Measurements from ENCODE around the gene ZNF3.

The ZNF3 gene

DNA sequence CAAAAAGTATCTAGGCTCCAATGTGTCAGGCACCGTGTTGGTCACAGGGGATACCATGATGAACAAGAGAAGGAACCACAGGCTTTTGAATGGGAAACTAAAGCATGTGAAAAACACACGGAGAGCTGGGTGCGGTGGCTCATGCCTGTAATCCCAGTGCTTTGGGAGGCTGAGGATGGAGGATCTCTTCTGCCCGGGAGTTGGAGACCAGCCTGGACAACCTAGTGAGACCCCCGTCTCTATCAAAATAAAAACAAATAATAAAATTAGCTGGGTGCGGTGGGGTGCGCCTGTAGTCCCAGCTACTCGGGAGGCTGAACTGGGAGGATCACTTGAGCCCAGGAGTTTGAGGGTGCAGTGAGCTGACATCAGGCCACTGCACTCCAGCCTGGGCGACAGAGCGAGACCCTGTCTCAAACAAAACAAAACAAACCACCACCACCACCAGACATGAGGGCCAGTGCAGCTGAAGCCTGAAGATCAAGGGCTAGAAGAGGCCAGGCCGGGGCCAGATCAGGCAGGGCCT lies 6.6 kb upstream of the ZNF3 start:
- no peak for DNase-seq

DNA sequence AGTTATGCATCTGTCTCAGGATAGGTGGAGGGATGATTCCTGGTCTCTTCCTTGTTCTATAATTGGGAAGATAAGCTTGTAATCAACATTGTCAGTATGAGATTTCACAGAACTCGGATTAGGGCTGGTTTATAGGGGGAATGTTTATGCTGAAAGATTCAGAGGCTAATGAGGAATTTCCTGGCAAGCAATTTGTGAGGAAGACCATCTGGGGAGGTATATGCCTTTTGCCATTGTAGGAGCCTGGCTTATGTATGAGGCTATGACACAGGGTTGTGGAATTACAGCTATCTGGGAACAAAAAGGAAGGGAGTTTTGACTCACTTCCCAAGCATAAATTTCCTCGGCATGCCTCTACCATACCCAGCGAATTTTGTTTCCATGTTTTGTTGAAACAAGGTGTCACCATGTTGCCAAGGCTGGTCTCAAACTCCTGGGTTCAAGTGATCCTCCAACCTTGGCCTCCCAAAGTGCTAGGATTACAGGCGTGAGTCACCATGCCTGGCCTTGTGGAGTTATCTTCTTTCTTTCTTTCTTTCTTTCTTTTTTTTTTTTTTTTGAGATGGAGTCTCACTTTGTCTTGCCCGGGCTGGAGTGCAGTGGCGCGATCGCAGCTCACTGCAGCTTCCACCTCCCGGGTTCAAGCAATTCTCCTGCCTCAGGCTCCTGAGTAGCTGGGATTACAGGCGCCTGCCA lies 5.7 kb upstream of the ZNF3 start:
- DNase-seq = no peak

DNA sequence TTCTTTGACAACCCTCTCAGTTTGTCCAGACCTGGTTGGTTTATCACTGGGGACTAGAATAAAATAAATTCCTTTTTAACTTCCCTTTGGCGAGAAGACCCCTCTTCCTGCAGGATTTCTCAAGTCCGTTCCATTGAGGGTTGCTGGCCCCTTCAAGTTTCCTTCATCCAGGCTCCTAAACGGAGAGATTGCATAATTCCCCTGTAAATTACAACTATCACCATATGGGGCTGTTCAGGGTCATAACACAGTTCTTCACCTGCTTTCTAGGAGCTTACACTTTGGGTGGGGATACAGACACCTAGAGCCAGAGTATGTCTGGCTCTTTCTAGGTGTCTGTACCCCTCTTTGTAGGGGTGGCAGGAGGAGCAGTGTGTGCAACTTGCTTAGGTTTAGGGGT lies 4.0 kb upstream of the ZNF3 start:
- DNase-seq = no peak

DNA sequence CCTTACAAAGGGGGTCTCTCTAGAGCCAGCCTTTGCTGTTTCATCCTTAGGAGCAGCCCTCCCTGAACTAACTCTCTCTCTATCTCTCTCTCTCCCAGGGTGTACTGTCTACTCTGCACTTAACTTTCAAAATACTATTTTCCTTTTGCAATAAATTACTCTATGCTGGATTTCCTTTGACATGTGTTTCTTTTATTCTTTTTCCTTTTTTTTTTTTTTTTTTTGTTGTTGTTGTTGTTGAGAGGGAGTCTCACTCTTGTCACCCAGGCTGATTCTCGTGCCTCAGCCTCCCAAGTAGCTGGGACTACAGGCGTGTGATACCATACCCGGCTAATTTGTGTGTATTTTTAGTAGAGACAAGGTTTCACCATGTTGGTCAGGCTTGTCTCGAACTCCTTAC lies 1.5 kb upstream of the ZNF3 start:
- no peak for DNase-seq

DNA sequence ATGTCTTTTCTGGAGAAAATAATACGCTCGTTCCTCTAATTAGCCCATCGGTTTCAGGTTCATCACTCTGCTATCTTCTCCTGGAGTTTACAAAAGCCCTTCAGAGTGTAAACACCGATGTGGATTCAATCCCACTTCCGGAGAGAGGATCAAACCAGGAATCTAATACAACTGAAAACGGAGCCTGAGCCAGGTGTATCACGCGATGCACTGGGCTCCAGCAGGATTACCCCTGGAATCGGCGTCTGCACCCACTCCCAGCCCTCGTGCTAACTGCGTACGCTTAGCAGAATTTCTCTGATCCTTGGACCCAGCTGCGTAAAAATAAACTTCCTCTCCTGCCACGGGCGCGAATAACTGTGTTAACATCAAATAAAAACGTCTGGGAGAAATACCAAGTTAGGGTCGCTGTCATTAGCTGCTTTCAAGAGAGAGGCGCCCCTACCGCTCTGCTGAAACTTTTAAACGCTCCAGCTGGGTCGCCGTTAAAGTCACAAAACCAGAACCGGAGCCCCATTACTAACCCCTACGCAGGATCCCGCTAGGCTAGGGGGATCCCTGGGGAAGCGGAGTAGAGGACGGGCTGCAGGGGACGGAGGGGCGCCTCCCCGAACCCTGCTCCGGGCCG lies 502 bp downstream of the ZNF3 start:
- no peak for DNase-seq

DNA sequence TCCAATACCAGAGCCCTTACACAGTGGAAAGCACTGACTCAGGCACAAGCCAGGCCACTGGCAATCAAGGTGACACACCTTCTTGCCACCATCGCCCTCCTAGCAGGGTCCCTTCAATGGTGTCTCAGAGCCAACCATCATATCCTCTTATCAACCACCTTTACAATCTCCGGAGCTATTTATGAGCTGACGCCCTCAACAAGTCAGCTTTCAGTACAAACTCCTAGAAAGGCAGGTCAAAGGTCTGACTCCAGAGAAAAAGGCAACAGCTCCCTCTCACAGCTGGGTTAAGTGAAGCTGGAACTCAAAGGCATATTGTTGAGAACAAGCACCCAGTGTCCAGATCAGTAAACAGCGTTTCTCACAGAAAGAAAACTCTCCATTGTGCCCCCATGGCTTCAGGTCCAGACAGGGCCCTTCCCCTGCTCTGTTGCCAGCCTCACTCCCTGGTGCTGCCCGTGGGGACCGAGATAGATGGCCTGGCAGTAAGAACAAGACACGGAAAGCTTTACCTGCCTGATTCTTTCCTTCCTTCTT lies 2.4 kb downstream of the ZNF3 start:
- no peak for DNase-seq

DNA sequence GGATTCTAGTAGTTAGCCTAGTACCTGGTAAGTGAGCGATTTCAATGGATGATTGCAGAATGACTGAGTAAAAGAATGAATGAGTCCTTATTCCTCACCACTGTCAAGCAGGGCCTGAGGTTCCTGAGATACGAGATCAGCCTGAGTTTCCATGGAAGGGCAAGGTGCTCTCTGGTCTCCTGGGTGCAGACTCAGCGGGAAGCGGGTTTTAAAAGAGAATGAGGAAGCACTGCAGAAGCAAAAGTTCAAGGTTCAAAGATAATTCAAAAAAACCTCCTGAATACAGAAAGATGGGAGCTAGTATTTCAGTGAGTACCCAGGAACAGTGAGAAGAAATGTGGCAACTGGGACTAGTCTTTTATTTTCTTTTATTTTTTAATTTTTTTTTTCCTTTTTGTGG lies 4.3 kb downstream of the ZNF3 start:
- no peak for DNase-seq

DNA sequence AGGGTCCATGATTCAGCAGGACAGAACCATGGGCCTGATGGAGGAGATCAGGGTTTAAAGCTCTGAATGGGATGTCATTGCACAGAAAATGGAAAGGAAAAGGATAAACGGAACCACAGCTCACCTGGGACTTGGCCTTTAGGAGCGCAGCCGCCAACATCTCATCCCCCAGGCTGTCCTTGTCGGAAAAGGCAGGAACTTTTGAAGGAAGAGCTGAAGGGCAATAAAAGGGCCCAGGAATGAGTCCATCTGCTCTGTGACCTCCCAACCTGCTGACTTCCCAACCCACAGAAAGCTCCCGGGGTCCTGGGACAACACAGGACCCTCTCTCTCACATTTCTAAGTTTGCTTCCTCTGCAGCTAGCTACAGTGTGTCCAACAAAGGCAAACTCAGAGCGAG lies 6.1 kb downstream of the ZNF3 start:
- DNase-seq = no peak

DNA sequence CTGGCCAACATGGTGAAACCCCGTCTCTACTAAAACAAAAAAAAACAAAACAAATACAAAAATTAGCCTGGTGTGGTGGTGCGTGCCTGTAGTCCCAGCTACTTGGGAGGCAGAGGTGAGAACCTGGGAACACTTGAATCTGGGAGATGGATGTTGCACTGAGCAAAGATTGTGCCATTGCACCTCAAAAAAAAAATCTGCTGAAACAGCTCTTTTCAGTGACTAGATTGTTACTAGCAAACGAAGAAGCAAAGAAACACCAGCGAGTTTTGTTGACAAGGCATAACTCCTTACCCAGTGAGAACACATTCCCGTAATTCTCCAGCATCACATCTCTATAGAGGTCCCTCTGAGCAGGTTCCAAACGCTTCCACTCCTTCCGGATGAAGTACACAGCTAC lies 6.7 kb downstream of the ZNF3 start:
- no peak for DNase-seq

DNA sequence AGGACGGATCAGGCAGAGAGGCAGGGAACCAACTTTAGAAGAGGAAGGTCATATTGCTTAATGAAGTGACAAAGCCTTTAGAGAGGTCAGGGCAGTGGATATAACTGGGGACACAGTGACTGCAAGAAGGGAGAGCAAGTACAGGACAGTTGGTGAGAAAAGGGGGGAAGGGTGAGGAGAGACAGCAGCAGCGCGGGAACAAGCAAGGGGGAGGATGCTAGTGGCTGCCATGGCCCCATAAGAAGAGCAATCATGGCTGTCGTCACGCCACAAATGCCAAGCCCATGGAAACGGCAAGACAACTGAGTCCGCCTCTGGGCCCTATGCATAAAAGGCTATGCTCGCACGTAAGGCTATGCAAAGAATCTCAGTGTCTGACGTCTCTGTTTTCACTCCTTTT lies 9.1 kb downstream of the ZNF3 start:
- no peak for DNase-seq

DNA sequence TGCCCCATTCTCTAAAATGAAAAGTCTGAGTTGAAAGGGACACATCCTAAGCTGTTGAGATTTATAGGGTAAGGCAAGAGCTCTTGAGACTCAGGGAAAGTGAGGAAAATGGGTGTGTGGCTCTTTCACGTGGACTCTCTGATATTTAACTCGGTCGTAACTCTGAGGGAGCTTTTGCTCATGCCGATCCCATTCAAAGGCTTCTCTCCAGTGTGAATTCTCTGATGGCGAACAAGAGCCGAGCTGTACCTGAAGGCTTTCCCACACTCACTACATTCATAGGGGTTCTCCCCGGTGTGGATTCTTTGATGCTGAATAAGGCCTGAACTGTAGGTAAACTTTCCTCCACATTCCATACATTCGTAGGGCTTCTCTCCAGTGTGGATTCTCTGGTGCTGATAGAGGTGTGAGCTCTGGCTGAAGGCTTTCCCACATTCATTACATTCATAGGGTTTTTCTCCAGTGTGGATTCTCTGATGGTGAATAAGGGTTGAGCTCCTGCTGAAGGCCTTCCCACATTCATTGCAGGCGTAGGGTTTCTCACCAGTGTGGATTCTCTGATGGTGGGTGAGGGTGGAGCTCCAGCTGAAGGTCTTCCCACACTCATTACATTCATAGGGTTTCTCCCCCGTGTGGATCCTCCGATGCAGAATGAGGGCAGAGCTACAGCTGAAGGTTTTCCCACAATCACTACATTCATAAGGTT lies 10.4 kb downstream of the ZNF3 start:
- no peak for DNase-seq

DNA sequence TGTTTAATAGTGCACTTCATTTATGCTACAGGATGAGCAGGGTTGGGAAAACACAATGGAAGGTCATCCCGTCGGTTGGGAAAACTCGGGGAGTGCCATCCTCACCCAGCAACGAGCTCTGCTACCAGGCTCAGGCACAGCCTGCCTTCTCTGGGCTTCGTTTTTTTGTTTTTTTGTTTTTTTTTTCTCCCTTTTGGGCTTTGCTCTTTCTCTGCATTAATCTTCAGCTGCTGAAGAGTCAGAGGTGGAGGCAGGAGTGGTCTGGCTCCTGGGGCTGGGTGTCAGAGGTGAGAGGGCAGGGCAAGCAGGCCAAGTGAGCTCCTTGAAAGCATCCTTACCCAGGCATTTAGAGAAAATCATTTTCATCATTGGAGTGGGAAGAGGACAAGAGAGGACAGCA lies 11.5 kb downstream of the ZNF3 start:
- no peak for DNase-seq

DNA sequence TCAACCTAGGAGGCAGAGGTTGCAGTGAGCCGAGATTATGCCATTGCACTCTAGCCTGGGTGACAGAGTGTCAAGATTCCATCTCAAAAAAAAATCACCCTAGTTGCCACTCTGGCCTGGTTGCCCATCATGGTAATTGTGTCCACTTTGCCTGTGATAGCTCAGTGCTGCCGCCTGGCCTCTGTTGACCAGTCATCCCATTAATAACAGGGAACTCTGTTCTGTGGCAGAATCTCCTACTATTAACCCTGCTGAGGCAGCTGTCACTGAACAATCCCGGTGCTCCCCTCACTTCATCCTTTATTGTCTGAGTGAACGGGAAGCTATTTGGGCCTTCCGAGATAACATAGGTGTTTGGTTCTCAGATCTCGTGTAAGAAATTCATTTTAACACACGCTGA lies 14.6 kb downstream of the ZNF3 start:
- DNase-seq = no peak

DNA sequence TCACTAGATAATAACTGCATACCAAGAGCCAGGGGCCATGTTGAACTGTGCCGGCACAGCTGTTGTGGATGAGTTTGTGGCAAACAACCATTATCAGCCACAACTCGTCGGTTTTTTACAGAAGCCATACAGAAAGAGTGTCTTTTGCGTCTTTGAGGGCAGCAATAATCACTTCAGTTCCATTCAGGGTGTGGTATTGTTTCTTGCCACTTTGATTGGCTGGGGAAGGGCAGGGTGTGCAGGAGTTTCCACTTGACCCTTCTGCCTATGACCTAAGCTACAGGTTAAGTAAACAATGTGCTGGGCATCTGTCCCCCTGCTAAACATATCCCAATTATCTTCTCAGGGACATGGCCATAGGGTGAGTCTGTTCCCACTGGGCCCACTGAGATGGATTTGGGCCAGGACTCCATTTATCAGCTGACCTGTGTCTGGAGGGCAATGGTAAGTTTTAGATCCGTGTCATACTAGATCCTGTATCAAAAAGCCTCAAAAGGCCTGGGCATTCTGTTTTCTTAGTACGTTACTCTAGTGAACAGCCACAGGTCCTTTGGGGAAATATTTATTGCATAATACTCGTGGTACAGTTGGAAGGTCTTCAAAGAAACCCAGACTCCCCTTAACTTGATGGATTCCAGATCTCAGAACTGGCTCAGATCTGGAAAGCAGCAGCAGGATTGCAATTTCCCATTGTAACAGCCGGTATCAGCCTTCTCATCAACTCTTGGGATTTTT lies 15.9 kb downstream of the ZNF3 start:
- DNase-seq = no peak

DNA sequence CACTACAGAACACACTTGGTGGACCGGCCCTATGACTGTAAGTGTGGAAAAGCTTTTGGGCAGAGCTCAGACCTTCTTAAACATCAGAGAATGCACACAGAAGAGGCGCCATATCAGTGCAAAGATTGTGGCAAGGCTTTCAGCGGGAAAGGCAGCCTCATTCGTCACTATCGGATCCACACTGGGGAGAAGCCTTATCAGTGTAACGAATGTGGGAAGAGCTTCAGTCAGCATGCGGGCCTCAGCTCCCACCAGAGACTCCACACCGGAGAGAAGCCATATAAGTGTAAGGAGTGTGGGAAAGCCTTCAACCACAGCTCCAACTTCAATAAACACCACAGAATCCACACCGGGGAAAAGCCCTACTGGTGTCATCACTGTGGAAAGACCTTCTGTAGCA lies 17.4 kb downstream of the ZNF3 start:
- DNase-seq = no peak

DNA sequence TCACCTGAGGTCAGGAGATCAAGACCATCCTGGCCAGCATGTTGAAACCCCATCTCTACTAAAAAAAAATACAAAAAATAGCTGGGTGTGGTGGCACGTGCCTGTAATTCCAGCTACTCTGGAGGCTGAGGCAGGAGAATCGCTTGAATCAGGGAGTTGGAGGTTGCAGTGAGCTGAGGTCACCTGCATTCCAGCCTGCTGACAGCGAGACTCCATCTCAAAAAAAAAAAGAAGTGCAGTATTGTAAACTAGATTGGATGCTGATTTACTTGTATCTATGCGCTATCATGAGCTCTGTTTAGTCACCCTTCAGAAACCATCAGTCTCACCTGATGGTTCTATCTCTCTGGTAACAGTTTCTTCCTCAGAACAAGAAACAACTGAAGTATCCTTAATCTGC lies 18.1 kb downstream of the ZNF3 start:
- DNase-seq = no peak

DNA sequence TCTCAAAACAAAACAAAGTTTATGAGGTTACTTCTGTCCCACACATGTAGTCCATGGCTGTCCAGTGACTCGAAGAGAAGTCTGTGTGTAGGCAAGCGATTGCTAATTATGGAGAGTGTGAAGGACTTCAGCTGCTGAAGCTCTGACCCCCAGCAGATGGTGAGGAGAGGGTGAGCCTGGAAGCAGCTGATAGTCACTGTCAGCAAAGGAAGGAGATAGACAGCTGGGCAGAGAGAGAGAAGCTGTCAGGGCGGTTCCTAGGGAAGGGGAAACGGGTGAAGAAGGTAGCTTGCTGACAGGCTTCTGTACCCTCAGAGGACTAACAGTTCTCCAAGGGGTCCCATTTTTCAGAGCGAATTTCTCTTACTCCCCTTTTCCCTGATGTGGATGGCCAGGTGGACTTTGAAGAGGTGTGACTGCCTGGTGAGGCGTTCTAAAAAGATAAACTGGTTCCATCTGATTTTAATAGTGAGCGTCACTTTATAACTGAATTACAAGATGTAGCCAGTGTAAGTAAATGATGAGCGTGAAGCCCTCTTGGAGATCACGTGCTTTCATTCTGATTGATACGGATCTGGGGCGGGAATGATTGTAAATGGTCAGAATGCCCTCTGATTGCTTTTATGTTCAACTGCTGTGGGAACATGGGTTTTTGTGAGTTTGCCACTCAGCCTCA lies 19.9 kb downstream of the ZNF3 start:
- no peak for DNase-seq

DNA sequence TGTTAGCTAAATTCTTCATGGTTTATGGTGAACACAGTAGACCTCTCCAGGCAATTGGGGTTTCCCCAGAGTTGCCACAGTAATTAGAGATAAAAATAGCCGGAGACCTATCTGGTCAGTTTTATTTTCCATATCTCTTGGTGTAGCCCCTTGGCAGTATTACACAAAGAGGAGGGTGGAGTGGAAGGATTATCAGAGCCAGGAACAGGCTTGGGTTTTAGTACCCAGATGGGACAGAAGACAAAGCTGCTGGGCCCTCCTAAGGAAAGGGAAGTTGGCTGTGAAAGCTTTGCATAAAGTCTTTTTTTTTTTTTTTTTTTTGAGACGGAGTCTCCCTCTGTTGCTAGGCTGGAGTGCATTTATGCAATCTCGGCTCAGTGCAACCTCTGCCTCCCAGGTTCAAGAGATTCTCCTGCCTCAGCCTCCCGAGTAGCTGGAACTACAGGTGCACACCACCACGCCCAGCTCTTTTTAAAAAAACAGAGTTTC lies 22.2 kb downstream of the ZNF3 start:
- DNase-seq = no peak

DNA sequence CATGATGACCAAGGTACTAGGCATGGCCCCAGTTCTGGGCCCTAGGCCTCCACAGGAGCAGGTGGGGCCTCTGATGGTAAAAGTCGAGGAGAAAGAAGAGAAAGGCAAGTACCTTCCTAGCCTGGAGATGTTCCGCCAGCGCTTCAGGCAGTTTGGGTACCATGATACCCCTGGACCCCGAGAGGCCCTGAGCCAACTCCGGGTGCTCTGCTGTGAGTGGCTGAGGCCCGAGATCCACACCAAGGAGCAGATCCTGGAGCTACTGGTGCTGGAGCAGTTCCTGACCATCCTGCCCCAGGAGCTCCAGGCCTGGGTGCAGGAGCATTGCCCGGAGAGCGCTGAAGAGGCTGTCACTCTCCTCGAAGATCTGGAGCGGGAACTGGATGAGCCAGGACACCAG lies 24.5 kb downstream of the ZNF3 start:
- no peak for DNase-seq

DNA sequence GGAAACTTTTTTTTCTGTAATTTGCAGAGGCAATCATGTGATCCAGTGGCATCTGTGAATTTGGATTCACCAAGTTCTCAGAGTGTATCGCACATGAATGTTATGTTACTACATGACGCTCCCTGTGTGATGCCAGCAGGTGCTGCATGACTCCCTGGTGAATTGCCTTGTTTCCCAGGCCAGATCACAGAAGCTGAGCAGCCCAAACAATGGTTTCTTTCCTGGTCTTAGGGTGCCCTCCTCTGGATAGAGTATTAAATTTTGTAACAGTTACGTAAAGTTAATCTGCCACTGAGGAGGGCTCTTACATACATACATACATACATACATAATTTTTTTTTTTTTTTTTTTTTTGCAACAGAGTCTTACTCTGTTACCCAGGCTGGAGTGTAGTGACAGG lies 28.3 kb downstream of the ZNF3 start:
- peak; percentile 66 for DNase-seq

DNA sequence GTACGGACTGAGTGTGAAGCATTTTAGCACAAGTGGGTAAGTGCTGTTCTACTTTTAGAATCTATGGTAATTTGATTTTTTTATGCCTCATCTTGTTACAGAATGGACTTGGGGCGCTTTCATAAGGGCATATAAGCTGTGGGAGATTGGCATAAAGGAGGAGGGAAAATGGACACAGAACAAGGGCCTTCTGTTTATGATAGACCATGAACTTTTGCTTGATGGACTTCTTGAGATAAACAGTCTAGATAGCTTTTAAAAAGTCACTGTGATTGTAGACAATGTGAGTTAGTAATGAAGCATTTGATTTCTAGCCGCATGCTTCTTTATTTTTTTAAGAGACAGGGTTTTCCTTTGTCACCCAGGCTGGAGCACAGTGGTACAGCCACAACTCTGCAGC lies 29.9 kb downstream of the ZNF3 start:
- no peak for DNase-seq

Measured in CD4-positive, alpha-beta T cell treated with Interleukin-17A for 1 hour (primary cell).